ENCODE results near the gene ANO6. TPM values are rescaled to one million over a fixed set of nuclear protein-coding genes. Genes with fewer than 3 reads are reported as not detected.

ANO6 gene
- polyA plus RNA-seq, 3 donors from 2014 or later: 17.9 to 30.7 (median 27.7) TPM

DNA sequence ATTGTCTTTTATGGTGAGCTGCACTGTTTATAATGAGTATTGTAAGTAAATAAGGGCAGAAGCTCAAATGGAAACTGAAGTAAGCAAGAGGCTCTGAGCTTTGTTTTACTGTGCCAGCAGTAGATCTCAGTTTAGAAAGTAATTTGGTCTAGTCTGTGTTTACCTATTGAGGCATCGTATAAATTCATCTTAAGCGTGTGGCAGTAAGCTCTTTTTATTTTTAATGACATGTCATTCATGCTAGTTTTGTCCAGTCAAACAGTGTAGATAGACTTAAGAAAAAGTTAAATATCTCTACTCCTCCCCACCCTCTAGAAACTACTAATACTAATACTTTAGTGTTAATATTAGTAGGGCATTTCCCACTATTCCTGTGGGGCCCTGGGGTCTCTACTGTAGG, 2.0 kb downstream of the ANO6 start:
- Mint-ChIP-seq H3K9me3 (no peaks in the 10 kb centered on the region), H3K27me3 (ENCODE audit: low read depth in 3 of 3) (peaks cover 0 to 5% (median 2%) of the 10 kb centered on the region in 3 donors), H3K4me3 (peak overlapping the region; percentile 82 to 97 (median 92)), H3K36me3 (no peaks in the 10 kb centered on the region), H3K4me1 (peaks cover 46 to 69% of the 10 kb centered on the region in 2 donors), H3K27ac (peak overlapping the region in 5 of 6 donors; percentile 3 to 82 (median 55))
- DNase-seq: no peak

- H3K27me3 Mint-ChIP-seq (ENCODE audit: low read depth in 3 of 3): peaks cover 0 to 5% (median 2%) of the 10 kb centered on the region in 3 donors
- H3K4me3 Mint-ChIP-seq: no peak overlapping the region
- no peaks in the 10 kb centered on the region for H3K36me3 Mint-ChIP-seq
- no peaks in the 10 kb centered on the region for H3K9me3 Mint-ChIP-seq
- no peak for DNase-seq
- H3K27ac Mint-ChIP-seq: no peak overlapping the region
- H3K4me1 Mint-ChIP-seq: peaks cover 42 to 76% of the 10 kb centered on the region in 2 donors
These were observed 3.7 kb downstream of the ANO6 start for GRCh38 chr12:45219621-45220020.

- peaks cover 0 to 4% (median 2%) of the 10 kb centered on the region in 3 donors for H3K27me3 Mint-ChIP-seq (ENCODE audit: low read depth in 3 of 3)
- DNase-seq: no peak
- no peak overlapping the region for H3K27ac Mint-ChIP-seq
- H3K9me3 Mint-ChIP-seq: no peaks in the 10 kb centered on the region
- no peak overlapping the region for H3K4me3 Mint-ChIP-seq
- no peaks in the 10 kb centered on the region for H3K36me3 Mint-ChIP-seq
- H3K4me1 Mint-ChIP-seq: peaks cover 35 to 75% of the 10 kb centered on the region in 2 donors
These were observed 4.6 kb downstream of the ANO6 start for GRCh38 chr12:45220363-45220931.

GRCh38 chr12:45220969-45221368, 5.1 kb downstream of the ANO6 start:
- peaks cover 0 to under 1% (median 0%) of the 10 kb centered on the region in 3 donors for H3K36me3 Mint-ChIP-seq
- no peak for DNase-seq
- H3K9me3 Mint-ChIP-seq: no peaks in the 10 kb centered on the region
- H3K27ac Mint-ChIP-seq: no peak overlapping the region
- peaks cover 32 to 79% of the 10 kb centered on the region in 2 donors for H3K4me1 Mint-ChIP-seq
- H3K4me3 Mint-ChIP-seq: no peak overlapping the region
- no peaks in the 10 kb centered on the region for H3K27me3 Mint-ChIP-seq (ENCODE audit: low read depth in 3 of 3)

DNA sequence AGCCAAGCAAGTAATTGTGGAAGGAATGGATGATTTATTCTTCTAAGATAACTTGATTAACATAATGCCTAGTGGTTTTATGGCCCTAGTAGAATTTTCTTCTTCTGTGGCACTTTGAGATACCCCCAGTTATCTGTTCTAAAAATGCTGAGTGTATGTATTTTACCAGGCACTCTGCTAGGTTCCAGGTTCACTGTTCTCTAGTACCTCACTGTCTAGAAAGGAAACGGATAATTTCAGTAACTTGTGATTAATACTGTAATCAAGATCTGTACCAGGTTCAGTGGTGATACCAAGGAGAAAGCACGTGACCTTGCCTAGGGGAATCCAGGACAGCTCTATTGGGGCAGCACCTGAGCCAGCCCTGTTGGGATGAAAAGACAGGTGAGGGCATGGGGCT, 8.0 kb downstream of the ANO6 start:
- Mint-ChIP-seq H3K27me3 (ENCODE audit: low read depth in 3 of 3) (no peaks in the 10 kb centered on the region), H3K4me3 (no peak overlapping the region), H3K36me3 (peaks cover 0 to 4% (median 4%) of the 10 kb centered on the region in 3 donors), H3K27ac (no peak overlapping the region), H3K4me1 (peaks cover 30 to 72% of the 10 kb centered on the region in 2 donors), H3K9me3 (no peaks in the 10 kb centered on the region)
- DNase-seq: no peak

- Mint-ChIP-seq H3K9me3 (no peaks in the 10 kb centered on the region), H3K4me3 (no peak overlapping the region), H3K27ac (no peak overlapping the region), H3K36me3 (peaks cover 0 to 4% (median 4%) of the 10 kb centered on the region in 3 donors), H3K27me3 (ENCODE audit: low read depth in 3 of 3) (no peaks in the 10 kb centered on the region), H3K4me1 (peaks cover 30 to 70% of the 10 kb centered on the region in 2 donors)
- DNase-seq: no peak
These were observed 8.4 kb downstream of the ANO6 start for GRCh38 chr12:45224311-45224710.

- DNase-seq: no peak
- Mint-ChIP-seq H3K36me3 (peaks cover 0 to 7% (median 4%) of the 10 kb centered on the region in 3 donors), H3K4me1 (peaks cover 25 to 54% of the 10 kb centered on the region in 2 donors), H3K27ac (no peak overlapping the region), H3K9me3 (no peaks in the 10 kb centered on the region), H3K4me3 (no peak overlapping the region), H3K27me3 (ENCODE audit: low read depth in 3 of 3) (no peaks in the 10 kb centered on the region)
These were observed 10.1 kb downstream of the ANO6 start for GRCh38 chr12:45226021-45226420.

DNA sequence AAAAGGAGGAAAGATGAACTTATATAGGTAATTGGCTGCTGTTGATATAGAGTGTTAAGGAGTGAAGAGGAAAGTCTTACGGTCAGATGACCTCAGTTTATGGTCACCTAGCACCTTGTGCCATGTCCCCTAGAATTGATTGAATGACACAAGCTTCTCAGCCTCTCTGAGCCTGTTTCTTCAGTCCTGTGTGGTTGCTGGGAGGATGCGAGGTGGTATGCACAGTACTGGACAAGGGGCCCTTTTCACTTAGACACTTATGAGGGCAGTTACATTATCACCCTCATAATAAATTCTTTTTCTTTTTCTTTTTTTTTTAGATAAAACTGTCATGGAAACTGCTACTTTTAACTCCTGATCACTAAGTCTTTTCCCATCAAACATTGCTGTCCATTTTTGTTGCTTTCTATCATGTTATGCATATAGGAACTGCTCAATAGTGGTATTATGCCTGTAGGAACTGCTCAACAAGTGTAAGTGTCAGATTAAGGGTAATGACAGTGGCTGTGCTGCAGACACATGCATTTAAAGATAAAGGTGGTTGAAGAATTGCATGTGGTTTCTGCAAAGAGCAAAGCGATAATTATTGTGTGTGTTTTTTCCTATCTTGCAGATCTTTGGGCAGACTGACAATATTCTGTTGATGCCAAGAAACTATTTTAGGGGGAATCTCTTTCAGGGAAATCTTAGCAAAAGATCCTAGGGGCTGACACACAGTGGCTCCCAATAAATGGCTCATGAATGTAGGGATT, 11.6 kb downstream of the ANO6 start:
- H3K9me3 Mint-ChIP-seq: no peaks in the 10 kb centered on the region
- peaks cover 21 to 46% of the 10 kb centered on the region in 2 donors for H3K4me1 Mint-ChIP-seq
- no peak overlapping the region for H3K4me3 Mint-ChIP-seq
- DNase-seq: no peak
- H3K27me3 Mint-ChIP-seq (ENCODE audit: low read depth in 3 of 3): no peaks in the 10 kb centered on the region
- peak overlapping the region in 2 of 6 donors; percentile 3 to 55 for H3K27ac Mint-ChIP-seq
- H3K36me3 Mint-ChIP-seq: peaks cover 0 to 7% (median 4%) of the 10 kb centered on the region in 3 donors

GRCh38 chr12:45231515-45232145, 15.7 kb downstream of the ANO6 start:
- H3K27me3 Mint-ChIP-seq (ENCODE audit: low read depth in 3 of 3): no peaks in the 10 kb centered on the region
- DNase-seq: no peak
- H3K4me1 Mint-ChIP-seq: peaks cover 24 to 36% of the 10 kb centered on the region in 2 donors
- no peak overlapping the region for H3K27ac Mint-ChIP-seq
- H3K9me3 Mint-ChIP-seq: no peaks in the 10 kb centered on the region
- H3K4me3 Mint-ChIP-seq: no peak overlapping the region
- H3K36me3 Mint-ChIP-seq: peaks cover 0 to 4% (median 4%) of the 10 kb centered on the region in 3 donors

DNA sequence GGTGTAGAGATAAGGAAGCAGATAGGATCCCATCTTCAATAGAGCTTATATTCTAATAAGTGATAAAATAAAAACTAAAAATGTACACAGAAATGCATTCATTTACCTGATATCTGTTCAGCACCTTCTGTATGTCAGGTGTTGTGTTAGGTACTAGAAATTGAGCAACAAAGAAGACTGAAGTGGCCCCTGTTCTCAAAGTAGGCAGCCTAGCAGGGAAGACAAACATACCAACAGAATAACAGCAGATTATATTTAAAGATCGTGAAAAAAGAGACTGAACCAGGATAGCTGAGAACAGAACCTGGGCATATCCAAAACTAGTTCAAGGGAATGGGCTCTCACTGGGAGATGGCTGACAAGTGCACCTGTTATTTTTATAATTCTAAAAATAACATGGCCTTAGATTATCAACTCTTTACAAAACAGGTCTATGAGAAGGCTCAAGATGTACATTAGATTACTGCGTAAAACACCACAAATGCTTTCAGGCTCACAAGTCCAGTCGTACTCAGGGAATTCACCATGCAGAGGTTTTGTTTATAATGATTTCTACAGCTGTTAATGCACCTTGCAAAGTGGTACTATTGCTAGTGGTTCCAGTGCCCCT, 16.4 kb downstream of the ANO6 start:
- no peak for DNase-seq
- H3K27ac Mint-ChIP-seq: no peak overlapping the region
- peaks cover 0 to 4% (median 4%) of the 10 kb centered on the region in 3 donors for H3K36me3 Mint-ChIP-seq
- H3K9me3 Mint-ChIP-seq: no peaks in the 10 kb centered on the region
- no peaks in the 10 kb centered on the region for H3K27me3 Mint-ChIP-seq (ENCODE audit: low read depth in 3 of 3)
- no peak overlapping the region for H3K4me3 Mint-ChIP-seq
- peaks cover 24 to 36% of the 10 kb centered on the region in 2 donors for H3K4me1 Mint-ChIP-seq

- H3K27ac Mint-ChIP-seq: no peak overlapping the region
- DNase-seq: no peak
- H3K4me3 Mint-ChIP-seq: no peak overlapping the region
- peaks cover 0 to 4% (median 4%) of the 10 kb centered on the region in 3 donors for H3K36me3 Mint-ChIP-seq
- peaks cover 18 to 30% of the 10 kb centered on the region in 2 donors for H3K4me1 Mint-ChIP-seq
- no peaks in the 10 kb centered on the region for H3K9me3 Mint-ChIP-seq
- no peaks in the 10 kb centered on the region for H3K27me3 Mint-ChIP-seq (ENCODE audit: low read depth in 3 of 3)
These were observed 17.0 kb downstream of the ANO6 start for GRCh38 chr12:45232756-45233372.

DNA sequence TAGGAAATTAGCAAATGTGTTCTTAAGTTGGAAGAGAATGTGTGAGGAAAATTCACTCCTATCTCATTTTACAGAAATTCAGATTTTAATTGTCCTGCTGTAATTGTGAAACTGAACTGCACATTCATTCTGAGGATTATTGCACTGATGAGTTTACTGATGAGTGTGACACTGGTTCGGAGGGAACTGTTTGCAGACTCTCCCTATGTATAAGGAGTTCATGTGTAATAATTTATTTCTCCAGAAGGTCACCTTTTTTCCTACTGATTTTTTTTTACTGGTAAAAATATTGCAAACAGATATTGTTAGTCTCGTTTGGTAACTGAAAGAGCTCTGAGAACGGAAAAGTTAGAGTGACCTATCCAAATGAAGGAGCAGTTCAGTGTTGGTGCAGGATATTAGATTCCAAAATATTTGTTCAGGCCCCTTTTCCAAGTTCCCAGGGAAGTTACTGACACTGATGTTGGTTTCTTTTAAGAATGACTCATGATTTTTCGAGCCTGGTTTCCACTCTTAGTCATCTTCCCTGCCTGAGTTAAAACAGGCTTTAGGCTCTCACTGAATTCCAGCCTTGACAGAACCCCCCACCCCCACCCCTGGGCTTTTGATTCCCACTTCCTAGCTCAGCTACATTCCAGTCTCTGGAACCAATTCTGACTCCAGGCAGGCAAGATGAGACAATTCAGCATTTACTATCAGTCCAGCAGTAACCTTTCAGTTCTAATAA, 18.4 kb downstream of the ANO6 start:
- Mint-ChIP-seq H3K36me3 (peaks cover 0 to 4% (median 0%) of the 10 kb centered on the region in 3 donors), H3K4me1 (peaks cover 16 to 35% of the 10 kb centered on the region in 2 donors), H3K27me3 (ENCODE audit: low read depth in 3 of 3) (no peaks in the 10 kb centered on the region), H3K4me3 (no peak overlapping the region), H3K9me3 (no peaks in the 10 kb centered on the region), H3K27ac (peak overlapping the region in 1 of 6 donors; percentile 27)
- no peak for DNase-seq

Data from immature natural killer cell (primary cell).